HEK293 (cell line): ENCODE measurements around the gene EPO.

Experiments used
- BCL6B ChIP-seq: fragments of 450-650 bp; formaldehyde crosslinking; IDR thresholded peaks from 2 replicates; pipeline ENCODE4 v1.5.1; 2017; ENCODE audit warnings: missing biosample characterization, missing genetic modification characterization
- GLIS1 ChIP-seq: fragments of 450-650 bp; formaldehyde crosslinking; IDR thresholded peaks from 2 replicates; pipeline ENCODE4 v1.5.1; 2016; ENCODE audit warnings: missing biosample characterization, missing genetic modification characterization
- HIC1 ChIP-seq: fragments of 450-650 bp; formaldehyde crosslinking; IDR thresholded peaks from 2 replicates; pipeline ENCODE4 v1.5.1; 2016; ENCODE audit warnings: missing biosample characterization, missing genetic modification characterization
- RBAK ChIP-seq: fragments of 450-650 bp; formaldehyde crosslinking; IDR thresholded peaks from 2 replicates; pipeline ENCODE4 v1.5.1; 2016; ENCODE audit warnings: missing biosample characterization, missing genetic modification characterization
- TSHZ1 ChIP-seq: fragments of 450-650 bp; formaldehyde crosslinking; IDR thresholded peaks from 2 replicates; pipeline ENCODE4 v1.5.1; 2016; ENCODE audit warnings: missing biosample characterization, missing genetic modification characterization, borderline replicate concordance
- ZBTB20 ChIP-seq: fragments of 450-650 bp; formaldehyde crosslinking; IDR thresholded peaks from 2 replicates; pipeline ENCODE4 v1.5.1; 2016; ENCODE audit warnings: missing biosample characterization, missing genetic modification characterization
- ZBTB44 ChIP-seq: fragments of 450-650 bp; IDR thresholded peaks from 2 replicates; pipeline ENCODE4 v1.5.1; 2018; ENCODE audit warnings: missing biosample characterization, mild to moderate bottlenecking, missing genetic modification characterization
- ZBTB6 ChIP-seq: fragments of 450-650 bp; formaldehyde crosslinking; IDR thresholded peaks from 2 replicates; pipeline ENCODE4 v1.5.1; 2017; ENCODE audit warnings: missing biosample characterization, missing genetic modification characterization
- ZBTB7A ChIP-seq: fragments of 450-650 bp; formaldehyde crosslinking; IDR thresholded peaks from 2 replicates; pipeline ENCODE4 v1.5.1; 2016; ENCODE audit warnings: low read depth, missing biosample characterization, missing genetic modification characterization
- ZBTB8A ChIP-seq: fragments of 450-650 bp; formaldehyde crosslinking; IDR thresholded peaks from 2 replicates; pipeline ENCODE4 v1.5.1; 2016; ENCODE audit warnings: missing biosample characterization, missing genetic modification characterization
- ZIC2 ChIP-seq: fragments of 450-650 bp; formaldehyde crosslinking; IDR thresholded peaks from 2 replicates; pipeline ENCODE4 v1.5.1; 2016; ENCODE audit warnings: missing biosample characterization, missing genetic modification characterization
- ZNF114 ChIP-seq: fragments of 450-650 bp; formaldehyde crosslinking; IDR thresholded peaks from 2 replicates; pipeline ENCODE4 v1.5.0; 2017; ENCODE audit warnings: missing biosample characterization, missing genetic modification characterization
- ZNF175 ChIP-seq: fragments of 450-650 bp; formaldehyde crosslinking; IDR thresholded peaks from 2 replicates; pipeline ENCODE4 v1.5.1; 2016; ENCODE audit warnings: missing biosample characterization, missing genetic modification characterization
- ZNF324 ChIP-seq: fragments of 450-650 bp; formaldehyde crosslinking; IDR thresholded peaks from 2 replicates; pipeline ENCODE4 v1.5.1; 2016; ENCODE audit warnings: missing biosample characterization, missing genetic modification characterization
- ZNF341 ChIP-seq: fragments of 450-650 bp; formaldehyde crosslinking; IDR thresholded peaks from 2 replicates; pipeline ENCODE4; 2016; ENCODE audit warnings: low read depth, missing biosample characterization, missing genetic modification characterization
- ZNF350 ChIP-seq: fragments of 450-650 bp; formaldehyde crosslinking; IDR thresholded peaks from 2 replicates; pipeline ENCODE4 v1.5.0; 2017; ENCODE audit warnings: missing biosample characterization, mild to moderate bottlenecking, missing genetic modification characterization
- ZNF391 ChIP-seq: fragments of 450-650 bp; formaldehyde crosslinking; IDR thresholded peaks from 2 replicates; pipeline ENCODE4 v1.5.1; 2016; ENCODE audit warnings: low read depth, missing biosample characterization, missing genetic modification characterization, borderline replicate concordance
- ZNF416 ChIP-seq: fragments of 450-650 bp; formaldehyde crosslinking; IDR thresholded peaks from 2 replicates; pipeline ENCODE4 v1.5.1; 2016; ENCODE audit warnings: missing biosample characterization, missing genetic modification characterization
- ZNF530 ChIP-seq: fragments of 450-650 bp; formaldehyde crosslinking; IDR thresholded peaks from 2 replicates; pipeline ENCODE4 v1.5.1; 2016; ENCODE audit warnings: low read depth, missing biosample characterization, missing genetic modification characterization
- ZNF610 ChIP-seq: fragments of 450-650 bp; formaldehyde crosslinking; IDR thresholded peaks from 2 replicates; pipeline ENCODE4 v1.5.1; 2016; ENCODE audit warnings: missing biosample characterization, missing genetic modification characterization, borderline replicate concordance
- ZNF629 ChIP-seq: fragments of 450-650 bp; formaldehyde crosslinking; IDR thresholded peaks from 2 replicates; pipeline ENCODE4 v1.5.1; 2017; ENCODE audit warnings: missing biosample characterization, missing genetic modification characterization
- ZNF654 ChIP-seq: fragments of 450-650 bp; formaldehyde crosslinking; IDR thresholded peaks from 2 replicates; pipeline ENCODE4 v1.5.1; 2016; ENCODE audit warnings: low read depth, missing biosample characterization, missing genetic modification characterization
- ZNF660 ChIP-seq: fragments of 450-650 bp; IDR thresholded peaks from 2 replicates; pipeline ENCODE4 v1.5.1; 2018; ENCODE audit warnings: missing biosample characterization, mild to moderate bottlenecking, missing genetic modification characterization
- ZNF677 ChIP-seq: fragments of 450-650 bp; IDR thresholded peaks from 2 replicates; pipeline ENCODE4 v1.5.0; 2018; ENCODE audit warnings: missing biosample characterization, mild to moderate bottlenecking, missing genetic modification characterization, moderate library complexity
- ZSCAN23 ChIP-seq: fragments of 450-650 bp; formaldehyde crosslinking; IDR thresholded peaks from 2 replicates; pipeline ENCODE4 v1.5.1; 2016; ENCODE audit warnings: missing biosample characterization, missing genetic modification characterization
- ZSCAN30 ChIP-seq: fragments of 450-650 bp; IDR thresholded peaks from 2 replicates; pipeline ENCODE4 v1.5.1; 2018; ENCODE audit warnings: missing biosample characterization, mild to moderate bottlenecking, missing genetic modification characterization, moderate library complexity
- ZSCAN4 ChIP-seq: fragments of 450-650 bp; formaldehyde crosslinking; IDR thresholded peaks from 2 replicates; pipeline ENCODE4 v1.5.1; 2017; ENCODE audit warnings: missing biosample characterization, missing genetic modification characterization

Gene EPO

GRCh38 chr7:100691676-100692577, 28.3 kb upstream of the EPO start (continued):
- TF ChIP-seq ZNF341 (tag by site-specific recombination) (no peak), ZNF324 (tag by site-specific recombination) (no peak), GLIS1 (no peak), ZBTB20 (peak; percentile 48; the same call in 1 of the 2 replicates), BCL6B (no peak), ZNF660 (tag by site-specific recombination) (peak; percentile 85), ZSCAN23 (tag by site-specific recombination) (no peak), ZNF350 (tag by site-specific recombination) (no peak), ZBTB7A (tag by site-specific recombination) (no peak), ZBTB44 (tag by site-specific recombination) (no peak), ZNF391 (tag by site-specific recombination) (0 out of 2 replicates have a peak, but pooled peaks have one; percentile 33), ZNF530 (tag by site-specific recombination) (no peak), ZBTB8A (peak; percentile 54; the same call in 1 of the 2 replicates), ZNF175 (tag by site-specific recombination) (no peak), ZNF629 (tag by site-specific recombination) (0 out of 2 replicates have a peak, but pooled peaks have one; percentile 46), RBAK (tag by site-specific recombination) (no peak), ZSCAN4 (tag by site-specific recombination) (no peak), ZSCAN30 (tag by site-specific recombination) (no peak), ZNF416 (tag by site-specific recombination) (no peak), HIC1 (tag by site-specific recombination) (no peak), ZNF114 (no peak), ZNF654 (tag by site-specific recombination) (peak; percentile 61), TSHZ1 (tag by site-specific recombination) (no peak), ZBTB6 (0 out of 2 replicates have a peak, but pooled peaks have one; percentile 38), ZNF677 (tag by site-specific recombination) (no peak), ZIC2 (tag by site-specific recombination) (peak; percentile 33; the same call in 1 of the 2 replicates), ZNF610 (tag by site-specific recombination) (no peak)
